AG04450 (cell line): ENCODE data around the gene LRP1. TPM values are rescaled to one million over a fixed set of nuclear protein-coding genes. Genes with fewer than 3 reads are reported as not detected.
A peak's percentile ranks its signal among the peaks of the same experiment; 100 is the strongest.

Source experiments
- CTCF ChIA-PET: fragments of 300-600, 350-600 bp; formaldehyde crosslinking; extraction: SDS; loops from one replicate; lab custom pipeline; 2022; ENCODE audit warnings: antibody characterized with exemption, inconsistent platforms; lab: Charles Lee
- POLR2A ChIA-PET: fragments of 350-600 bp; formaldehyde crosslinking; extraction: SDS; loops from one replicate; lab custom pipeline; 2021; ENCODE audit warnings: antibody characterized with exemption, inconsistent platforms; lab: Yijun Ruan, JAX
- DNase-seq: peaks from one replicate; pipeline ENCODE4 v3.0.0-alpha.2; 2011; ENCODE audit warnings: low read depth, low spot score
- H3K27ac ChIP-seq: one replicate; pipeline ENCODE4 v1.5.1; 2012; ENCODE audit warnings: low read depth, low read length, control low read depth
- H3K27me3 ChIP-seq: one replicate; pipeline ENCODE4 v1.6.0; 2012; ENCODE audit warnings: low read length; ENCODE audit not compliant: control insufficient read depth, insufficient read depth
- H3K4me3 ChIP-seq: 2 replicates; pipeline ENCODE4 v1.5.1; 2011; ENCODE audit warnings: mild to moderate bottlenecking, low read depth, low read length, control low read depth
- H3K9me3 ChIP-seq: 2 replicates; pipeline ENCODE4 v1.5.1; 2012; ENCODE audit warnings: low read length; ENCODE audit not compliant: control insufficient read depth, insufficient read depth
- CTCF ChIP-seq: IDR thresholded peaks from 2 replicates; pipeline ENCODE4 v1.5.1; 2011; ENCODE audit warnings: low read depth, low read length, control low read depth, inconsistent platforms
- polyA plus RNA-seq: library from polyadenylated mRNA; depleted of rRNA; stranded (reverse); fragments of >200 nt; gene quantifications from 2 replicates; pipeline ENCODE4 v1.2.3, GENCODE V29; 2011

The LRP1 gene
- polyA plus RNA-seq, 1 experiment, result 49.9 TPM

- H3K27me3 ChIP-seq, result no peaks in the 10 kb centered on the region
- peak overlapping the region; percentile 93 for H3K27ac ChIP-seq
- no peak for TF ChIP-seq CTCF
- ChIA-PET POLR2A (interaction anchor here (0.6 to 2.2 kb wide), 14 partner anchors 8 to 94 kb away, joined by 3 to 12 read pairs (median 4); partner anchors contain the start of genes LRP1, NAB2, SHMT2 and STAT6), CTCF (interaction anchor here (0.5 to 2.0 kb wide), 6 partner anchors 24 to 116 kb away, joined by 4 to 8 read pairs (median 4); no protein-coding TSS in a partner anchor)
- H3K9me3 ChIP-seq, result no peaks in the 10 kb centered on the region
- no peak for DNase-seq
- peak overlapping the region; percentile 29 for H3K4me3 ChIP-seq
Observed at GRCh38 chr12:57149245-57149900, 21.1 kb downstream of the LRP1 start.

- no peak for DNase-seq
- ChIA-PET POLR2A (interaction anchor here (0.6 to 1.8 kb wide), 3 partner anchors 22 to 93 kb away, joined by 4 to 7 read pairs (median 4); partner anchors contain the start of gene LRP1), CTCF (interaction anchor here (0.8 to 1.6 kb wide), 2 partner anchors 25 to 26 kb away, joined by 4 to 5 read pairs; no protein-coding TSS in a partner anchor)
- no peaks in the 10 kb centered on the region for H3K9me3 ChIP-seq
- TF ChIP-seq CTCF, result no peak
- H3K27ac ChIP-seq, result peak overlapping the region; percentile 89
- no peak overlapping the region for H3K4me3 ChIP-seq
- no peaks in the 10 kb centered on the region for H3K27me3 ChIP-seq
Observed at GRCh38 chr12:57150400-57151000, 22.2 kb downstream of the LRP1 start.

GRCh38 chr12:57151741-57152630 lies 23.7 kb downstream of the LRP1 start:
- ChIA-PET CTCF (interaction anchor here (1.0 kb wide), 2 partner anchors 20 to 28 kb away, joined by 3 to 4 read pairs; no protein-coding TSS in a partner anchor), POLR2A (interaction anchor here (1.3 to 1.8 kb wide), 2 partner anchors 13 to 24 kb away, joined by 4 to 7 read pairs; partner anchors contain the start of gene LRP1)
- Histone ChIP-seq H3K9me3 (no peaks in the 10 kb centered on the region), H3K4me3 (no peak overlapping the region), H3K27me3 (no peaks in the 10 kb centered on the region), H3K27ac (peak overlapping the region; percentile 89)
- peak; percentile 56 for DNase-seq
- TF ChIP-seq CTCF, result no peak

- TF ChIP-seq CTCF, result no peak
- POLR2A ChIA-PET, result interaction anchor here (1.3 to 1.8 kb wide), 2 partner anchors 14 to 25 kb away, joined by 4 to 7 read pairs; partner anchors contain the start of gene LRP1
- H3K4me3 ChIP-seq, result no peak overlapping the region
- no peaks in the 10 kb centered on the region for H3K27me3 ChIP-seq
- H3K9me3 ChIP-seq, result no peaks in the 10 kb centered on the region
- CTCF ChIA-PET, result interaction anchor here (1.0 kb wide), 2 partner anchors 20 to 29 kb away, joined by 3 to 4 read pairs; no protein-coding TSS in a partner anchor
- peak overlapping the region; percentile 89 for H3K27ac ChIP-seq
- no peak for DNase-seq
Observed at GRCh38 chr12:57152639-57153038, 24.4 kb downstream of the LRP1 start.
